ENCODE data around the gene HIBCH.

DNA sequence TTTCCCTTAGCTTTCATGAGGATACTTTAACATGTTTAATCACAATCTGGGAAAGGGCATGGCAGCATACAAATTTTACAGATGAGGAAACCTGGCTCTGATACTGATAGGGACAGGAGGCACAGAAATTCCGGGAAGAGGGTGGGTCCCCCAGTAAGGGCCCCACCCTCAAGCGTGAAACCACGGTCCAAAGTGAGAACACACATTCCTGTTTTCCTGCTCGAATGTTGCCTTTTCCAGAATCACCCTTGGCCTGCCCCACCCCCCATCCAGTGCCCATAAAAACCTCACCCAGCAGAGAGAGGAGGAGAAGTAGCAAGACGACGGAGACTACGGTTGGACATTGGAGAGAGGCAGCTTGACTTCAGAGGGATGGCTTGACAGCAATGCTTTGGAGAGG, 98.2 kb downstream of the HIBCH start:
- TF ChIP-seq, protein P1, sequence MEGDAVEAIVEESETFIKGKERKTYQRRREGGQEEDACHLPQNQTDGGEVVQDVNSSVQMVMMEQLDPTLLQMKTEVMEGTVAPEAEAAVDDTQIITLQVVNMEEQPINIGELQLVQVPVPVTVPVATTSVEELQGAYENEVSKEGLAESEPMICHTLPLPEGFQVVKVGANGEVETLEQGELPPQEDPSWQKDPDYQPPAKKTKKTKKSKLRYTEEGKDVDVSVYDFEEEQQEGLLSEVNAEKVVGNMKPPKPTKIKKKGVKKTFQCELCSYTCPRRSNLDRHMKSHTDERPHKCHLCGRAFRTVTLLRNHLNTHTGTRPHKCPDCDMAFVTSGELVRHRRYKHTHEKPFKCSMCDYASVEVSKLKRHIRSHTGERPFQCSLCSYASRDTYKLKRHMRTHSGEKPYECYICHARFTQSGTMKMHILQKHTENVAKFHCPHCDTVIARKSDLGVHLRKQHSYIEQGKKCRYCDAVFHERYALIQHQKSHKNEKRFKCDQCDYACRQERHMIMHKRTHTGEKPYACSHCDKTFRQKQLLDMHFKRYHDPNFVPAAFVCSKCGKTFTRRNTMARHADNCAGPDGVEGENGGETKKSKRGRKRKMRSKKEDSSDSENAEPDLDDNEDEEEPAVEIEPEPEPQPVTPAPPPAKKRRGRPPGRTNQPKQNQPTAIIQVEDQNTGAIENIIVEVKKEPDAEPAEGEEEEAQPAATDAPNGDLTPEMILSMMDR (IDR thresholded peaks at IDR 0.05; ENCODE audit: insufficient read depth, low read depth, low read length) = no peak
- no peak for TF ChIP-seq EZH2 (IDR thresholded peaks at IDR 0.05; ENCODE audit: insufficient read depth, low read length)

Measured in astrocyte (in vitro differentiated cells and primary cell).